ENCODE data around the gene HNRNPA3.
"Not testable (repeated sequence)": the region's sequence is repeated elsewhere in the genome, so short reads cannot be mapped to it uniquely, and the experiment has no call there.

HNRNPA3 gene

GRCh38 chr2:177175917-177176668, 36.5 kb upstream of the HNRNPA3 start:
- Histone ChIP-seq H3K4me3 (ENCODE audit: extremely low read depth, insufficient read depth, low read length, poor library complexity, severe bottlenecking) (no peak overlapping the region), H3K27ac (ENCODE audit: low read depth, low read length, severe bottlenecking) (no peak overlapping the region), H3K9me3 (ENCODE audit: control insufficient read depth, low read length) (no peaks in the 10 kb centered on the region), H3K36me3 (ENCODE audit: control insufficient read depth, insufficient read depth, low read length) (no peaks in the 10 kb centered on the region), H3K4me1 (ENCODE audit: control insufficient read depth, insufficient read depth, low read length, poor library complexity, severe bottlenecking) (peaks cover 27% of the 10 kb centered on the region)
- 92% methylated on average over 3 to 6 of the region's 7 CpGs for WGBS, 2 experiments (ENCODE audit: insufficient coverage in 2 of 2)

DNA sequence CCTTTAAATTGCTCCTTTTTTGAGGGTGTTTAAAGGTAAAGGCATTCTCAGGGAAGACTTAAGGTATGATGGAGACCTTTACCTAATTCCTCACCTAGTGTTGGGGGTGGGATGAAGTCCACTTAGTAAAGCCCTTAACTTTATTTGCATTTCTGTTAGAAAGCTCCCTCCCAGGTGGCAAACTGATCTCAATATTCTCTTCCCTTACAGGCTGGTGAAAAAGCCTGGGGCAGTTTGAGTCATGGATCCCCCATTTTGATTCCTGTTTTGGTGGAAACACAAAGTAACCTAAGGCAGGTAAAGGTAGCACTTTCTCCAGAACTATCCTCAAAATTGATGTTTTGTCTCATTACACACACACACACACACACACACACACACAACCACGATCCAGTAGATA, 33.8 kb upstream of the HNRNPA3 start:
- WGBS, 2 experiments (ENCODE audit: insufficient coverage in 2 of 2), result no CpG with 5 or more reads among the region's 1 CpG
- Histone ChIP-seq H3K4me3 (ENCODE audit: extremely low read depth, insufficient read depth, low read length, poor library complexity, severe bottlenecking) (no peak overlapping the region), H3K9me3 (ENCODE audit: control insufficient read depth, low read length) (no peaks in the 10 kb centered on the region), H3K27ac (ENCODE audit: low read depth, low read length, severe bottlenecking) (no peak overlapping the region), H3K4me1 (ENCODE audit: control insufficient read depth, insufficient read depth, low read length, poor library complexity, severe bottlenecking) (peaks cover 25% of the 10 kb centered on the region), H3K36me3 (ENCODE audit: control insufficient read depth, insufficient read depth, low read length) (no peaks in the 10 kb centered on the region)

DNA sequence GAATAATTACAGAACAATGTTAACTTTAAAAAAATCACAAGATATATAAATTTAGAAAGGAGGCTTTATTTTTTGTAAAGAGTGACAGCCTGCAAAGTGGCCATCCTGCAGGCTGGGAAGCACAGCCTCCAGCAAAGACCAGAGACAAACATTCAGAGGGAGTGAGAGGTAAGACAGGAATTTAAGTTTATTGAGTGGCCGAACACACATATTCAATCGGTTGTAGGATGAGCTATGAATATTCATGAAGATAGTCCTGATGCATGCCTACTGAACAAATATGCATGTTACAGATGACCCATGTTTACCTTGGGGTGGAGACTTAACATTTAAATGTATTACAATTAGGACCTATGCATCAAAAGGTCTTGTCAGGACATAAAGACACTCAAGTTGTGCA, 33.4 kb upstream of the HNRNPA3 start:
- H3K9me3 ChIP-seq (ENCODE audit: control insufficient read depth, low read length), result no peaks in the 10 kb centered on the region
- peaks cover 24% of the 10 kb centered on the region for H3K4me1 ChIP-seq (ENCODE audit: control insufficient read depth, insufficient read depth, low read length, poor library complexity, severe bottlenecking)
- no peak overlapping the region for H3K27ac ChIP-seq (ENCODE audit: low read depth, low read length, severe bottlenecking)
- H3K36me3 ChIP-seq (ENCODE audit: control insufficient read depth, insufficient read depth, low read length), result no peaks in the 10 kb centered on the region
- no peak overlapping the region for H3K4me3 ChIP-seq (ENCODE audit: extremely low read depth, insufficient read depth, low read length, poor library complexity, severe bottlenecking)
- whole genome bisulfite sequencing, 2 experiments (ENCODE audit: insufficient coverage in 2 of 2), result 40 to 80% methylated on average over 1 to 2 of the region's 2 CpGs

DNA sequence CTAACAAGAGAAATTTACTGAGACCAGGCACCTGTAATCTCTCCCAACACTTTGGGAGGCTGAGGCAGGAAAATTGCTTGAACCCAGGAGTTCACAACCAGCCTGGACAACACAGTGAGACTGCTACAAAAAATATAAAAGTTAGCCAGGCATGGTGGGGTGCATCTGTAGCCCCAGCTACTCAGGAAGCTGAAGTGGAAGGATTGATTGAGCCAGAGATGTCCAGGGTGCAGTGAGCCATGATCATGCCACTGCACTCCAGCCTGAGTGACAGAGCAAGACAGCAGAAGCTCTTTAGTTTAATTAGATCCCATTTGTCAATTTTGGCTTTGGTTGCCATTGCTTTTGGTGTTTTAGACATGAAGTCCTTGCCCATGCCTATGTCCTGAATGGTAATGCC, 32.9 kb upstream of the HNRNPA3 start:
- H3K4me3 ChIP-seq (ENCODE audit: extremely low read depth, insufficient read depth, low read length, poor library complexity, severe bottlenecking); H3K36me3 ChIP-seq (ENCODE audit: control insufficient read depth, insufficient read depth, low read length); H3K9me3 ChIP-seq (ENCODE audit: control insufficient read depth, low read length); H3K27ac ChIP-seq (ENCODE audit: low read depth, low read length, severe bottlenecking): not testable (repeated sequence)
- H3K4me1 ChIP-seq (ENCODE audit: control insufficient read depth, insufficient read depth, low read length, poor library complexity, severe bottlenecking), result peaks cover 19% of the 10 kb centered on the region

- Histone ChIP-seq H3K4me1 (ENCODE audit: control insufficient read depth, insufficient read depth, low read length, poor library complexity, severe bottlenecking) (peaks cover 18% of the 10 kb centered on the region), H3K36me3 (ENCODE audit: control insufficient read depth, insufficient read depth, low read length) (no peaks in the 10 kb centered on the region), H3K27ac (ENCODE audit: low read depth, low read length, severe bottlenecking) (no peak overlapping the region), H3K4me3 (ENCODE audit: extremely low read depth, insufficient read depth, low read length, poor library complexity, severe bottlenecking) (no peak overlapping the region), H3K9me3 (ENCODE audit: control insufficient read depth, low read length) (no peaks in the 10 kb centered on the region)
- WGBS, 2 experiments (ENCODE audit: insufficient coverage in 2 of 2), result 78 to 100% methylated on average over 1 of the region's 5 CpGs
Measured at GRCh38 chr2:177180269-177181000, 32.2 kb upstream of the HNRNPA3 start.

DNA sequence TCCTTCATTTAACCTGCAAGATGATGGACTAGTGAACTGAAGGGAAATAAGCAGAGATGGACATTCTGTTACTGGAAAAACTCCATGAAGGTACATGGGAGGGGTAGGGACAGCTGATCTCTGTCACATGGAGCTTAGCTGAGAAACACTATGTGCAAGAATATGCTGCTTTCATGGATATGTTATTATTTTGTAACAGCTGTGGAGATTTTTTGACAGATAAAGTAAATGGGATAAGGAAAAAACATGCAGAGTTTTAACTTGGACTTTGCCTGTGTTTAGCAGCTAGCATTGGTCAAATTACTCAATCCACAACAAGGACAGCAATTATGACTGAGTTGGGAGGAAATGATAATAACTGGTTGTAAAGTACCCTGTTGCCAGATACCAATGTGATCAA, 28.7 kb upstream of the HNRNPA3 start:
- H3K9me3 ChIP-seq (ENCODE audit: control insufficient read depth, low read length), result peaks cover 5% of the 10 kb centered on the region
- H3K27ac ChIP-seq (ENCODE audit: low read depth, low read length, severe bottlenecking), result no peak overlapping the region
- no peaks in the 10 kb centered on the region for H3K36me3 ChIP-seq (ENCODE audit: control insufficient read depth, insufficient read depth, low read length)
- no peak overlapping the region for H3K4me3 ChIP-seq (ENCODE audit: extremely low read depth, insufficient read depth, low read length, poor library complexity, severe bottlenecking)
- H3K4me1 ChIP-seq (ENCODE audit: control insufficient read depth, insufficient read depth, low read length, poor library complexity, severe bottlenecking), result peaks cover 11% of the 10 kb centered on the region

DNA sequence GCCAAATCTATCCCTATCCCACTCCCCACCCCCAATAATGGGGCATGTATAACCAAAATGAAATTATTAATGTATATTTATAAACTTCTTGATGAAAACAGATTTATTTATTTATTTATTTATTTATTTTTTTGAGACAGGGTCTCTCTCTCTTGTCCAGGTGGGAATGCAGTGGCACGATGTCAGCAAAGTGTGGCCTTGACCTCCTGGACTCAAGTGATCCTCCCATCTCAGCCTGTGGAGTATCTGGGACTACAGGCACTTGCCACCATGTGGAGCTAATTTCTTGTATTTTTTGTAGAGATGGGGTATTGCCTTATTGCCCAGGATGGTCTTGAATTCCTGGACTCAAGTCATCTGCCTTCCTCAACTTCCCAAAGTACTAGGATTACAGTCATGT, 28.0 kb upstream of the HNRNPA3 start:
- Histone ChIP-seq H3K9me3 (ENCODE audit: control insufficient read depth, low read length) (peaks cover 5% of the 10 kb centered on the region), H3K4me3 (ENCODE audit: extremely low read depth, insufficient read depth, low read length, poor library complexity, severe bottlenecking) (no peak overlapping the region), H3K4me1 (ENCODE audit: control insufficient read depth, insufficient read depth, low read length, poor library complexity, severe bottlenecking) (peaks cover 11% of the 10 kb centered on the region), H3K36me3 (ENCODE audit: control insufficient read depth, insufficient read depth, low read length) (no peaks in the 10 kb centered on the region), H3K27ac (ENCODE audit: low read depth, low read length, severe bottlenecking) (no peak overlapping the region)
- WGBS, 2 experiments (ENCODE audit: insufficient coverage in 2 of 2), result no CpG with 5 or more reads among the region's 1 CpG

GRCh38 chr2:177186038-177186437, 26.6 kb upstream of the HNRNPA3 start:
- H3K36me3 ChIP-seq (ENCODE audit: control insufficient read depth, insufficient read depth, low read length); H3K27ac ChIP-seq (ENCODE audit: low read depth, low read length, severe bottlenecking); H3K4me3 ChIP-seq (ENCODE audit: extremely low read depth, insufficient read depth, low read length, poor library complexity, severe bottlenecking); H3K9me3 ChIP-seq (ENCODE audit: control insufficient read depth, low read length): not testable (repeated sequence)
- peaks cover 11% of the 10 kb centered on the region for H3K4me1 ChIP-seq (ENCODE audit: control insufficient read depth, insufficient read depth, low read length, poor library complexity, severe bottlenecking)
- 87 to 91% methylated on average over 4 to 6 of the region's 7 CpGs for WGBS, 2 experiments (ENCODE audit: insufficient coverage in 2 of 2)

DNA sequence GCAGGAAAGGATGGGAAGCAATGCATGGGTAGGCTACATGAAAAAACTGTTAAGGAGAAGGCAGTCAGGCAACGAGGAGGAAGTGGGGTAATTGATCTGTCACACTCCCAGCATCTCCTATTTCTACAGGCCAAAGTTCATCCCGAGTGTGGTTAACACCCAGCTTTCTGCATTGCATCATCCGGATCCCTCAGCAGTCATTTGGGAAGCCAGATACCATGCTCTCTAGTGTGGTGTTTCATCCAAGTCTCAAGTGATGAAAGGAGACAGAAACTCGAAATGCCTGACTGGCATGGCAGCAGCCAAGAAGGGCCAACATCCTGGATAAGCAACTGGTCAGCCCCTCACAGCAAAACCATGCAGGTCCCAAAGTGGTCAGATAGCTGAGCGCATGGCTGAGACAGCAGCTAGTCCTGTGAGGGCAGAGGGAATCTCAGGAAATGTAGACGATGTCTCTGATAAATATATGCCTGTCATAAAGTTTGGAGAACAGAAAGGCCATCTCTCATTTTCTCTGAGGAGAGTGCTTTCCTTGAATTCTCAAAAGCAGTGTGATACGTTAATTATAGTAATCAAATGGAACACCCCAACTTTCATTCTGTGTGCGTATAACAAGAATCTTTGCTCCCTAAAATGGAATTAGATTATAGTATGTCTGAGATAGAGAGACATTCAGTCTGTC, 24.8 kb upstream of the HNRNPA3 start:
- Histone ChIP-seq H3K4me3 (ENCODE audit: extremely low read depth, insufficient read depth, low read length, poor library complexity, severe bottlenecking) (no peak overlapping the region), H3K4me1 (ENCODE audit: control insufficient read depth, insufficient read depth, low read length, poor library complexity, severe bottlenecking) (peaks cover 11% of the 10 kb centered on the region), H3K36me3 (ENCODE audit: control insufficient read depth, insufficient read depth, low read length) (no peaks in the 10 kb centered on the region), H3K27ac (ENCODE audit: low read depth, low read length, severe bottlenecking) (peak overlapping the region; percentile 59), H3K9me3 (ENCODE audit: control insufficient read depth, low read length) (peaks cover 5% of the 10 kb centered on the region)
- 51 to 73% methylated on average over 5 of the region's 8 CpGs for WGBS, 2 experiments (ENCODE audit: insufficient coverage in 2 of 2)

- peaks cover 5% of the 10 kb centered on the region for H3K9me3 ChIP-seq (ENCODE audit: control insufficient read depth, low read length)
- WGBS, 2 experiments (ENCODE audit: insufficient coverage in 2 of 2), result 92 to 94% methylated on average over 5 of the region's 7 CpGs
- H3K4me1 ChIP-seq (ENCODE audit: control insufficient read depth, insufficient read depth, low read length, poor library complexity, severe bottlenecking), result peaks cover 4% of the 10 kb centered on the region
Measured at GRCh38 chr2:177188482-177189469, 23.8 kb upstream of the HNRNPA3 start.

More at GRCh38 chr2:177188482-177189469, 23.8 kb upstream of the HNRNPA3 start:
- Histone ChIP-seq H3K4me3 (ENCODE audit: extremely low read depth, insufficient read depth, low read length, poor library complexity, severe bottlenecking) (no peak overlapping the region), H3K36me3 (ENCODE audit: control insufficient read depth, insufficient read depth, low read length) (no peaks in the 10 kb centered on the region), H3K27ac (ENCODE audit: low read depth, low read length, severe bottlenecking) (no peak overlapping the region)
